CD14-positive monocyte (primary cell): Measurements from ENCODE around the gene HK3. TPM values are rescaled to one million over a fixed set of nuclear protein-coding genes. Genes with fewer than 3 reads are reported as not detected.

Experiments used
- DNase-seq, 3 donors: peaks; one replicate each; pipeline ENCODE4 v3.0.0-alpha.2; 2011 to 2022
- H2AFZ ChIP-seq: 2 replicates; pipeline ENCODE4 v1.6.0; 2012; ENCODE audit warnings: mild to moderate bottlenecking, low read depth, low read length, inconsistent platforms; ENCODE audit not compliant: insufficient read depth, poor library complexity, severe bottlenecking
- H3K27ac ChIP-seq, 2 donors: 1 replicate in 1 of 2; 2 replicates in 1 of 2; pipeline ENCODE4 v1.5.1; 2012 to 2013; ENCODE audit warnings: low read length in 2 of 2, control low read depth in 1 of 2, inconsistent platforms in 1 of 2, low read depth in 1 of 2, mild to moderate bottlenecking in 1 of 2
- H3K27me3 ChIP-seq, 2 donors: one replicate each; pipeline versions ENCODE4 v1.6.0 to v1.6.1; 2011 to 2013; ENCODE audit warnings: low read length in 2 of 2; ENCODE audit not compliant: control insufficient read depth in 2 of 2, insufficient read depth in 2 of 2
- H3K36me3 ChIP-seq, 2 donors: replicated peaks in 1 of 2; 1 replicate in 1 of 2; 2 replicates in 1 of 2; pipeline versions ENCODE4 v1.5.1 to v1.6.1; 2012 to 2013; ENCODE audit warnings: low read length in 2 of 2, control low read depth in 1 of 2, inconsistent platforms in 1 of 2, mild to moderate bottlenecking in 1 of 2; ENCODE audit not compliant: insufficient read depth in 2 of 2, control insufficient read depth in 1 of 2
- H3K4me1 ChIP-seq, 2 donors: 1 replicate in 1 of 2; 2 replicates in 1 of 2; pipeline versions ENCODE4 v1.5.1 to v1.6.1; 2012 to 2013; ENCODE audit warnings: low read length in 2 of 2, control low read depth in 1 of 2, inconsistent platforms in 1 of 2, mild to moderate bottlenecking in 1 of 2, moderate library complexity in 1 of 2; ENCODE audit not compliant: insufficient read depth in 2 of 2, control insufficient read depth in 1 of 2
- H3K4me2 ChIP-seq: replicated peaks from 2 replicates; pipeline ENCODE3; 2012; ENCODE audit warnings: low read length, moderate library complexity, mild to moderate bottlenecking; ENCODE audit not compliant: poor library complexity, severe bottlenecking; ENCODE audit errors: extremely low read depth
- H3K4me3 ChIP-seq, 3 experiments: fragments of 200-600 bp in 1 of 3; sonication (generic) in 1 of 3; replicated peaks in 1 of 3; 1 replicate in 2 of 3; 2 replicates in 1 of 3; pipeline ENCODE4 v1.5.1; 2011 to 2013; ENCODE audit warnings: low read length in 3 of 3, mild to moderate bottlenecking in 3 of 3, control low read depth in 2 of 3, low read depth in 2 of 3, inconsistent platforms in 1 of 3, moderate library complexity in 1 of 3
- H3K79me2 ChIP-seq: 2 replicates; pipeline ENCODE4 v1.6.0; 2012; ENCODE audit warnings: mild to moderate bottlenecking, control low read depth, inconsistent platforms, low read length, moderate library complexity; ENCODE audit not compliant: insufficient read depth
- H3K9ac ChIP-seq: 2 replicates; pipeline ENCODE4 v1.6.0; 2017; ENCODE audit warnings: low read length, mild to moderate bottlenecking; ENCODE audit not compliant: insufficient read depth, poor library complexity, severe bottlenecking
- H3K9me3 ChIP-seq, 2 donors: replicated peaks in 1 of 2; 1 replicate in 1 of 2; 2 replicates in 1 of 2; pipeline versions ENCODE4 v1.5.1 to v1.6.1; 2012 to 2013; ENCODE audit warnings: low read length in 2 of 2, control low read depth in 1 of 2; ENCODE audit not compliant: control insufficient read depth in 1 of 2, insufficient read depth in 1 of 2
- H4K20me1 ChIP-seq: 2 replicates; pipeline ENCODE4 v1.6.0; 2012; ENCODE audit warnings: mild to moderate bottlenecking, low read length, control low read depth, moderate library complexity; ENCODE audit not compliant: insufficient read depth
- H3K27ac Mint-ChIP-seq, 7 donors: one replicate each; pipeline ENCODE4 v1.8.0; 2020; ENCODE audit warnings: mild to moderate bottlenecking in 7 of 7, mixed read lengths in 7 of 7, moderate library complexity in 6 of 7, inconsistent platforms in 2 of 7
- H3K27me3 Mint-ChIP-seq, 3 donors: one replicate each; pipeline ENCODE4 v1.8.0; 2021 to 2022; ENCODE audit warnings: low read depth in 3 of 3, mild to moderate bottlenecking in 3 of 3, mixed read lengths in 3 of 3, moderate library complexity in 3 of 3, inconsistent platforms in 1 of 3
- H3K36me3 Mint-ChIP-seq, 2 donors: one replicate each; pipeline ENCODE4 v1.8.0; 2020; ENCODE audit warnings: mixed read lengths in 2 of 2, inconsistent platforms in 1 of 2, mild to moderate bottlenecking in 1 of 2
- H3K4me1 Mint-ChIP-seq: one replicate; pipeline ENCODE4 v1.8.0; 2020; ENCODE audit warnings: mild to moderate bottlenecking, mixed read lengths
- H3K4me3 Mint-ChIP-seq, 2 donors: one replicate each; pipeline ENCODE4 v1.8.0; 2020; ENCODE audit warnings: mild to moderate bottlenecking in 2 of 2, mixed read lengths in 2 of 2, moderate library complexity in 1 of 2
- H3K9me3 Mint-ChIP-seq, 7 donors: one replicate each; pipeline ENCODE4 v1.8.0; 2020 to 2022; ENCODE audit warnings: mixed read lengths in 7 of 7, mild to moderate bottlenecking in 6 of 7, moderate library complexity in 6 of 7, inconsistent platforms in 2 of 7
- WGBS: methylation state at CpG from one replicate; pipeline ENCODE4 v1.1.5; 2013; ENCODE audit warnings: missing lambda C conversion rate; ENCODE audit not compliant: insufficient coverage; 5-methylcytosine and 5-hydroxymethylcytosine counted together
- intact Hi-C, 2 donors: fragments of 100-400 bp; cut with micrococcal nuclease; formaldehyde crosslinking; loops; one replicate each; pipeline versions ENCODE4 v1.15.0 to v1.15.1; 2023
- polyA plus RNA-seq, 3 donors: library from polyadenylated mRNA; depleted of rRNA in 1 of 3; unstranded in 2 of 3; stranded (reverse) in 1 of 3; fragments of 300-500 nt in 2 of 3; fragments of >200 nt in 1 of 3; fragmentation: Illumina TruSeq in 2 of 3; gene quantifications; 1 replicate in 2 of 3; 2 replicates in 1 of 3; pipeline ENCODE4 v1.2.3, GENCODE V29; 2012 to 2021
- TF ChIP-seq, protein P1 (sequence below): fragments of 200-600 bp; IDR thresholded peaks from one replicate; pipeline ENCODE4 v1.8.0; 2022; ENCODE audit warnings: antibody characterized with exemption, mild to moderate bottlenecking

Gene HK3
- polyA plus RNA-seq, 3 donors, result 174 to 988 (median 204) TPM

DNA sequence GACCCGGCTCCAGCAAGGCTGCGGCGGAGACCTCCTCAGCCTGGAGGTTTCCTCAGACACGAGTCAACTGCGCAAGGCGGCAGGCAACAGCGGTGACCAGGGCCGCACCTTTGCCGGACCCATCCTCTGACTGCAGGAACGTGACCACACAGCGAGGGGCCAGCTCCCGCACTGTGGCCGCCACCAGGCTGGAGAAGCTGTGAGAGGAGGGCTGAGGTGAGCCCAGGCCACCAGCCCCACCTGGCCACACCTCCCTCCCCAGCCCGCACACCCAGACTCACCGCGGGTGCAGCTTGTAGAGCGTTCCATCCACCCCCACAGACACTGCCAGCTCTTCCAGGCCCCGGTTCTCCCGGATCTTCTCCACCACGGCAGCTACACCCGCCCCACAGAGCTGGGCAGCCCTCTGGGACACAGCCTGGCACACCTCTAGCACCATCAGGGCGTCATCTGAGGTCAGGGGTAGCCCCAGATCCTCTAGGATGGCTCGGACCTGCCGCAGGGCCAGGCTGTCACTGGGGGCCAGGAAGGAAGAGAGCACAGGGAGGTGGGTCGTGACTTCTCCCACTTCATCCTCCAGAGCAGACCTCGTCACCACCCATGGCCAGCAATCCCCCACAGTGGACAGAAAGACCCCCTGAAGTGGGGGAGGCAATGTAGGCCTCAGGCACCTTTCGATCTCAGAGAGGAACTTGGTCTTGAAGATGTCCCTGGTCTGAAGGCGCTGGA is 18.0 kb downstream of the HK3 start:
- intact Hi-C loops, result no loop called here
- H3K4me3 Mint-ChIP-seq, result no peak overlapping the region
- no peak overlapping the region for H3K9ac ChIP-seq
- H3K79me2 ChIP-seq, result peaks cover 5% of the 10 kb centered on the region
- no peak overlapping the region for H3K4me3 ChIP-seq
- TF ChIP-seq, protein P1, sequence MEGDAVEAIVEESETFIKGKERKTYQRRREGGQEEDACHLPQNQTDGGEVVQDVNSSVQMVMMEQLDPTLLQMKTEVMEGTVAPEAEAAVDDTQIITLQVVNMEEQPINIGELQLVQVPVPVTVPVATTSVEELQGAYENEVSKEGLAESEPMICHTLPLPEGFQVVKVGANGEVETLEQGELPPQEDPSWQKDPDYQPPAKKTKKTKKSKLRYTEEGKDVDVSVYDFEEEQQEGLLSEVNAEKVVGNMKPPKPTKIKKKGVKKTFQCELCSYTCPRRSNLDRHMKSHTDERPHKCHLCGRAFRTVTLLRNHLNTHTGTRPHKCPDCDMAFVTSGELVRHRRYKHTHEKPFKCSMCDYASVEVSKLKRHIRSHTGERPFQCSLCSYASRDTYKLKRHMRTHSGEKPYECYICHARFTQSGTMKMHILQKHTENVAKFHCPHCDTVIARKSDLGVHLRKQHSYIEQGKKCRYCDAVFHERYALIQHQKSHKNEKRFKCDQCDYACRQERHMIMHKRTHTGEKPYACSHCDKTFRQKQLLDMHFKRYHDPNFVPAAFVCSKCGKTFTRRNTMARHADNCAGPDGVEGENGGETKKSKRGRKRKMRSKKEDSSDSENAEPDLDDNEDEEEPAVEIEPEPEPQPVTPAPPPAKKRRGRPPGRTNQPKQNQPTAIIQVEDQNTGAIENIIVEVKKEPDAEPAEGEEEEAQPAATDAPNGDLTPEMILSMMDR, result no peak
- H2AFZ ChIP-seq, result no peak overlapping the region
- H3K4me1 ChIP-seq, result peaks cover 0 to 7% of the 10 kb centered on the region in 2 donors
- H4K20me1 ChIP-seq, result peaks cover 100% of the 10 kb centered on the region
- peaks cover 62 to 65% of the 10 kb centered on the region in 2 donors for H3K36me3 ChIP-seq
- no peak for DNase-seq
- H3K27ac Mint-ChIP-seq, result peak overlapping the region in 2 of 7 donors; percentile 35 to 70
- 94% methylated on average over 11 of the region's 28 CpGs for WGBS
- peaks cover 58 to 66% of the 10 kb centered on the region in 2 donors for H3K36me3 Mint-ChIP-seq
- H3K27ac ChIP-seq, result no peak overlapping the region
- no peaks in the 10 kb centered on the region for H3K9me3 Mint-ChIP-seq
- H3K9me3 ChIP-seq, result no peaks in the 10 kb centered on the region
- no peak overlapping the region for H3K4me2 ChIP-seq
- peaks cover 0 to 8% (median 4%) of the 10 kb centered on the region in 3 donors for H3K27me3 Mint-ChIP-seq
- H3K4me1 Mint-ChIP-seq, result peaks cover 15% of the 10 kb centered on the region
- H3K27me3 ChIP-seq, result no peaks in the 10 kb centered on the region

DNA sequence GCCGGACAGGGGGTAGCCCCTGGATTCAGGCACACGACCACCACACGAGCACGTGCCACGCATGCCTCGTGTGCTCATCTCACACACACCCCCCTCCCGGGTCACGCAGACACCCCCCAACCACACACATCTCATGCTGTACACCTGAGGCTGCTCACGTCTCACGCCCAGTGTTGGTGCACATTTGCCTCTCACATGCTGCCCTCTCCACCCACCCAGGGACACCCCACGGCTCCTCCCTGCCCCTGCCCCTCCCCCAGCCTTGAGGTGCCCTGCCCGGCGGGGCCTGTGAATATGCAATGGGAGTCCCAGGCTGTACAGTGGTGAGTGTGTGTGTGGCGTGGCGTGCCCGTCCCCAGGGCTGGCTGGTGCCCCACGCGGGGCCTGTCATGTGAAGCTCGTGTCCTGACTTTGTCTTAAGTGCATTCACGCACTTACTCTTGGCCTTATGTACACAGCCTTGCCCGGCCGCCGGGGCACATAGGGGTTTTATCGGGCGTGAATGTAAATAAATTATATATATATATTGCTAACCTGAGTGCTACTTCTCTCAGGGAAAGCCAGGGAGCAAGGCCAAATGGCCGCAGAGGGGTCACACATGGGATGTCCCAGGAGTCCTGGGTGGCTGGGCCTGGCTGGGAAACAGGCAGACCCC is 18.7 kb downstream of the HK3 start:
- Mint-ChIP-seq H3K4me3 (no peak overlapping the region), H3K27ac (peak overlapping the region in 1 of 7 donors; percentile 35), H3K9me3 (peaks cover 0 to 1% (median 0%) of the 10 kb centered on the region in 7 donors), H3K27me3 (peaks cover 1 to 11% (median 9%) of the 10 kb centered on the region in 3 donors), H3K4me1 (peaks cover 14% of the 10 kb centered on the region), H3K36me3 (peaks cover 51 to 59% of the 10 kb centered on the region in 2 donors)
- no peaks in the 10 kb centered on the region for H3K9me3 ChIP-seq
- no peaks in the 10 kb centered on the region for H3K27me3 ChIP-seq
- TF ChIP-seq, protein P1, result no peak
- H3K36me3 ChIP-seq, result peaks cover 56 to 58% of the 10 kb centered on the region in 2 donors
- no peak for DNase-seq
- 92% methylated on average over 10 of the region's 26 CpGs for WGBS
- no peak overlapping the region for H2AFZ ChIP-seq
- H3K27ac ChIP-seq, result no peak overlapping the region
- H4K20me1 ChIP-seq, result peaks cover 100% of the 10 kb centered on the region
- intact Hi-C loops, result no loop called here
- H3K4me1 ChIP-seq, result peaks cover 0 to 6% of the 10 kb centered on the region in 2 donors
- H3K79me2 ChIP-seq, result peaks cover 5% of the 10 kb centered on the region
- H3K9ac ChIP-seq, result no peak overlapping the region
- H3K4me3 ChIP-seq, result no peak overlapping the region
- no peak overlapping the region for H3K4me2 ChIP-seq
